ENCODE data around the gene LRP2.

Gene LRP2

DNA sequence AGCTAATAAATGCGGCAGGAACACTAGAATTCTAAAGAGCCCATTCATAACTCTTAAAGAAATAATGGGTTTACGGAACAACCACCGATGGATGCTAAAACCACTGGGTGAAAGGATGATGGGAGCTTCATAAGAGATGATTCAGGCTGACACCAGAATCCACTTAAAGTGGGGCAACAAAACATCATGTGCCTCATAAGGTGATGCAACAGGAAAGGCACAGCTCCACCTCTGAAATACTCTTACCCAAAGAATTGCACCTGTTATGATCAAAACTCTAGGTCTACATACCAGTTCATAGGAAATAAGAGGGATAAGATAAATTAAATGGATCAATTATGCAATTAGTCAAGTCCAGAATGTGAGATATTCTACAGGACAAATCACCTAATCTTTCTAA, 161.6 kb downstream of the LRP2 start:
- in situ Hi-C loops (cut with MboI; ENCODE audit: low pct_unique_long_range_greater_than_20kb, low sequenced_read_pairs), result no loop called here
- no peak for DNase-seq

GRCh38 chr2:169193618-169194017, 168.7 kb downstream of the LRP2 start:
- in situ Hi-C loops (cut with MboI; ENCODE audit: low pct_unique_long_range_greater_than_20kb, low sequenced_read_pairs), result no loop called here
- no peak for DNase-seq

GRCh38 chr2:169190197-169190775, 172.0 kb downstream of the LRP2 start:
- in situ Hi-C loops (cut with MboI; ENCODE audit: low pct_unique_long_range_greater_than_20kb, low sequenced_read_pairs), result no loop called here
- DNase-seq, result no peak

GRCh38 chr2:169189132-169189531, 173.2 kb downstream of the LRP2 start:
- DNase-seq, result no peak
- in situ Hi-C loops (cut with MboI; ENCODE audit: low pct_unique_long_range_greater_than_20kb, low sequenced_read_pairs), result no loop called here

GRCh38 chr2:169185711-169186110, 176.6 kb downstream of the LRP2 start:
- no peak for DNase-seq
- in situ Hi-C loops (cut with MboI; ENCODE audit: low pct_unique_long_range_greater_than_20kb, low sequenced_read_pairs), result no loop called here

GRCh38 chr2:169184074-169184473, 178.3 kb downstream of the LRP2 start:
- no peak for DNase-seq

GRCh38 chr2:169182573-169182972, 179.8 kb downstream of the LRP2 start:
- in situ Hi-C loops (cut with MboI; ENCODE audit: low pct_unique_long_range_greater_than_20kb, low sequenced_read_pairs), result no loop called here
- no peak for DNase-seq

More at GRCh38 chr2:169184074-169184473, 178.3 kb downstream of the LRP2 start:
- in situ Hi-C loops (cut with MboI; ENCODE audit: low pct_unique_long_range_greater_than_20kb, low sequenced_read_pairs), result no loop called here

GRCh38 chr2:169178804-169179390, 183.4 kb downstream of the LRP2 start:
- DNase-seq, result no peak
- in situ Hi-C loops (cut with MboI; ENCODE audit: low pct_unique_long_range_greater_than_20kb, low sequenced_read_pairs), result no loop called here

DNA sequence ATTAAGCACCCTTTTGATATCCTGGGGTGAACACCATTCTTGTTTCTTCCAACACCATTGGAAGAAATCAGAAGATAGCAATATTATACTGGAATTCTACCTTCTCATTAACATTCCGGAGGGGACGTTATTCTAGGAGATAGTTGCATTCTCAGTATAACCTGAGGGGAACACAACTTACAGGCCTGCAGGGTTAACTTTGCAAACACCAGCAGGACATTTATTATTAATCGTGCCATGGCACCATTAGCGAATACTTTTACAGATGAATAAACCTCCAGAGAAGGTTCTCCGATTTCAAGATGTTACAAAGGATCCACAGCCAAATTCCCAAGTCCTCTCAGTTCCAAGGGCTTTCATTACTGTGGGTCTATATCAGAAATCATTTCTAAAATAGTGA, 184.0 kb downstream of the LRP2 start:
- in situ Hi-C loops (cut with MboI; ENCODE audit: low pct_unique_long_range_greater_than_20kb, low sequenced_read_pairs), result no loop called here
- no peak for DNase-seq

DNA sequence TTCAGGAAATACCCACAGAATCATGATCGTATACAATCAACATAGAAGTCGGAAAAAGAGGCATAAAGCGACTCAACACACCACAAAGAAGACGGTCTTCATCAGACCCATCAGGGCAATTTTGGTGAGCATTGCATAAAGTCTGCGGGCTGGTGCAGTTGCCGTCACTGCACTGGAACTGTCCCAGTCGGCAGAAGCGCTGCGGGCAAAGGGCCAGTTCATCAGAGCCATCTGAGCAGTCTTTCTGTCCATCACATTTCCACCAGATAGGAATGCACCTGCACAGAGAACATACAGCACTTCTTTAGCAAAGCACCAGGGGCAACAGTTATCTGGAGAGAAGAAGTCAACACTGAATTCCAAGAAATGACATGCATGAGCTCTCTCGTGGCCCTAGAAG, 187.2 kb downstream of the LRP2 start:
- no peak for DNase-seq
- in situ Hi-C loops (cut with MboI; ENCODE audit: low pct_unique_long_range_greater_than_20kb, low sequenced_read_pairs), result no loop called here

DNA sequence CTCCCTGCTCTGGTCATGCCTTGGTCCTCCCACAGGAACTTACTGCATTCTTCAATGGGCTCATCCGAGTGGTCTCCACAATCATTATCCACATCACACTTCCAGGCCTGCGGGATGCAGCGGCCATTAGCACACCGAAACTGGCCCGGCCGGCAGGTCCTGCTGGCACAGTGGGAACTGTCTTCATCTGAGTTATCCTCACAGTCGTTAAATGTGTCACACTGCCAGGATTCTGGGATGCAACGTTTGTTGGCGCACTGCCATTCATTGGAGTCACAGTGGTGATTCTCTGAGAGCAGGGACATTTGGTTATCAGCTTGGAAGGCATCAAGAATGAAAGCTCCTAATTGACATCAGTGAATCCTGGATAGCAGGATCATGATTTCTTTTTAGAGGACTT, 188.5 kb downstream of the LRP2 start:
- in situ Hi-C loops (cut with MboI; ENCODE audit: low pct_unique_long_range_greater_than_20kb, low sequenced_read_pairs), result no loop called here
- no peak for DNase-seq

GRCh38 chr2:169172914-169173313, 189.4 kb downstream of the LRP2 start:
- in situ Hi-C loops (cut with MboI; ENCODE audit: low pct_unique_long_range_greater_than_20kb, low sequenced_read_pairs), result no loop called here
- no peak for DNase-seq

GRCh38 chr2:169172151-169172735, 190.1 kb downstream of the LRP2 start:
- in situ Hi-C loops (cut with MboI; ENCODE audit: low pct_unique_long_range_greater_than_20kb, low sequenced_read_pairs), result no loop called here
- no peak for DNase-seq

GRCh38 chr2:169165791-169166190, 196.5 kb downstream of the LRP2 start:
- no peak for DNase-seq
- in situ Hi-C loops (cut with MboI; ENCODE audit: low pct_unique_long_range_greater_than_20kb, low sequenced_read_pairs), result no loop called here

- in situ Hi-C loops (cut with MboI; ENCODE audit: low pct_unique_long_range_greater_than_20kb, low sequenced_read_pairs), result no loop called here
- no peak for DNase-seq
Observed at GRCh38 chr2:169164311-169164710, 198.0 kb downstream of the LRP2 start.

- in situ Hi-C loops (cut with MboI; ENCODE audit: low pct_unique_long_range_greater_than_20kb, low sequenced_read_pairs), result no loop called here
Observed at GRCh38 chr2:169162613-169163012, 199.7 kb downstream of the LRP2 start.

DNA sequence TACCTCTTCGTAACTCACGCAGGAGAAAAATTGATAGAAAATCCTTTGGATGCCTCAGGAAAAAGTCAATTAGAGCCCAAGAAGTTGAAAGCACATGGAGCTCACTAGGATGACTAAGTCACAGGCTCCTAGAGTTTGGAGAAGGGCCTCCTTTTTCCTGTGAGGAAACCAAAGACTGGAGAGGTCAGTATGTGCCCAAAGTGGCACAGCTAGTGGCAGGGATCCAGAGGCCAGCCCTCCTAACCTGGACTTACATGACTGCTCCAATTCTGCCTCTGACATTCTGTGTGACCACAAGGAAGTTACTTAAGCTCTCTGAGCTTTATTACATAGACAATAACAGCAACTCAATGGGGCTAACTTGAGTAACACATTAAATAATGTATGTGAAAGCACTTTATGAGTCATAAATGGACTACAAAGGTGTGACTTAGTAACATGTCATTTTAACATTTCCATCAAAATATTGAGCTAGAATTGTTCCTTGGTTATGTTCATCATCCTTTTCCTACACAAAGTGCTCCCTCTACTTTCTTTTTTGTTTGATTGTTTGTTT, 201.3 kb downstream of the LRP2 start:
- in situ Hi-C loops (cut with MboI; ENCODE audit: low pct_unique_long_range_greater_than_20kb, low sequenced_read_pairs), result no loop called here
- no peak for DNase-seq

More at GRCh38 chr2:169162613-169163012, 199.7 kb downstream of the LRP2 start:
- DNase-seq, result no peak

- DNase-seq, result no peak
- in situ Hi-C loops (cut with MboI; ENCODE audit: low pct_unique_long_range_greater_than_20kb, low sequenced_read_pairs), result no loop called here
Observed at GRCh38 chr2:169159686-169160085, 202.6 kb downstream of the LRP2 start.

GRCh38 chr2:169158874-169159273, 203.5 kb downstream of the LRP2 start:
- no peak for DNase-seq
- in situ Hi-C loops (cut with MboI; ENCODE audit: low pct_unique_long_range_greater_than_20kb, low sequenced_read_pairs), result no loop called here

DNA sequence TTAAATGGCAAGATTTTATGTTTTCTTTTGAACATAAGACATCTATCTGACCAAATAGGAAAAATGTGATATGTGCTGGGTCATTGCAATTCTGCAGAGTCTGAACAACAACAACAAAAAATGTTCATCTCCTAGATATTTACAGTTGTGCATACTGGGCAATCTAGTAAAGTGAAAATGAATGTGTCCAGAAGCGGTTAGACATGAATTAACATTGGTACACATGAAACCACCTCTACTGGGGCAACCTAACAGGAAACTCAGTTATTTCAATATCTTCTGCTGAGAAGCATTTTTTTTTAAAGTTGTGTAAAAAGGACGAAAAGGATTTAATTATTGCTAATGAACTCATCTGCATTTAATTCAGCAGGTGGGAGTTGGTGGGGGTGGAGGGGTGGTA, 216.1 kb downstream of the LRP2 start:
- DNase-seq, result no peak
- in situ Hi-C loops (cut with MboI; ENCODE audit: low pct_unique_long_range_greater_than_20kb, low sequenced_read_pairs), result no loop called here

GRCh38 chr2:169143998-169144397, 218.3 kb downstream of the LRP2 start:
- no peak for DNase-seq

More at GRCh38 chr2:169143998-169144397, 218.3 kb downstream of the LRP2 start:
- in situ Hi-C loops (cut with MboI; ENCODE audit: low pct_unique_long_range_greater_than_20kb, low sequenced_read_pairs), result no loop called here

All from KBM-7 (cell line).